Astrocyte (in vitro differentiated cells and primary cell): ENCODE data around the gene ATP1A1.

ENCODE experiments used
- EZH2 ChIP-seq: IDR thresholded peaks from 2 replicates; pipeline ENCODE4 v1.6.1; 2012; ENCODE audit warnings: mild to moderate bottlenecking, low read length, inconsistent platforms; ENCODE audit not compliant: insufficient read depth
- TF ChIP-seq, protein P1 (sequence below): IDR thresholded peaks from 2 replicates; pipeline ENCODE4 v1.5.1; 2011; ENCODE audit warnings: low read depth, mild to moderate bottlenecking, inconsistent platforms, low read length, moderate library complexity; ENCODE audit not compliant: insufficient read depth

DNA sequence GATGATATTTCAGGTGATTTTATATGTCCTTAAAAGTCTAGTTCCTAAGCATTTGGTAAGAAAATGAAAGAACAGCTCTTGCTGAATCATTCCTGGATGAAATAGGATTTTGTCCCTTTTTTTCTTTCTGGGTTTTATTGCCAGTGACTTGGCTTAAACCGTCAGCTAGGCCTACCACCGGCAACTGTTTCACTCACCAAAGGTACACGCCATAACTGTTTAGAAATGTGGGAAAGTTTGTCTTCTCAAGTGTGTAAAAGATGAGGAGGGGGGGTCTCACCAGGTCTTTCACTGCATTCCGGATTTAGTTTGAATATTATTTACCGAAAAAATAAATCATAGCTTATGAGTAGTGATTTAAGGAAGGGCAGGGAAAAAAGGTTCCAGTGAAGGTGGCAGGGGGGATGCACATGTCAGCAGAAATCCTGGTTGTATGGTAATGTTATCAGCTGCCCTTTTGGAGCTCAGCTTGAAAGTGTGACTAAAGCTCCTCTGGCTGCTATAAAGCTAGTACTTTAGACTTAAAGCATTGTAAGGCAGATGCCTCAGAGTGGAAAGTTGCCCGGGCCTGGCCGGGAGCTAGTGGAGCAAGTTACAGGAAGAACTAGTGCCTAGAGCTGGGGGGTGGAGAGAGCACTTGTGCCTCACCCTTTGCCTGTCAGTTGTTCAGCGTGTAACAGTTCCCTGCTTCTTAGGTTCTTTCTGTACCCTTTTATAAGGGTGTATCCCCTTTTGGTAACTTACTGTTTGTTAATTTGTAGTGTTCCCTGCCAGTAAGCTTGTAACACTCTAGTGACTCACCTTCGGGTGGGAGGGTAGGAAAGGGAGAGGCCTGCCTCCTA lies 3.1 kb downstream of the ATP1A1 start:
- TF ChIP-seq, protein P1, sequence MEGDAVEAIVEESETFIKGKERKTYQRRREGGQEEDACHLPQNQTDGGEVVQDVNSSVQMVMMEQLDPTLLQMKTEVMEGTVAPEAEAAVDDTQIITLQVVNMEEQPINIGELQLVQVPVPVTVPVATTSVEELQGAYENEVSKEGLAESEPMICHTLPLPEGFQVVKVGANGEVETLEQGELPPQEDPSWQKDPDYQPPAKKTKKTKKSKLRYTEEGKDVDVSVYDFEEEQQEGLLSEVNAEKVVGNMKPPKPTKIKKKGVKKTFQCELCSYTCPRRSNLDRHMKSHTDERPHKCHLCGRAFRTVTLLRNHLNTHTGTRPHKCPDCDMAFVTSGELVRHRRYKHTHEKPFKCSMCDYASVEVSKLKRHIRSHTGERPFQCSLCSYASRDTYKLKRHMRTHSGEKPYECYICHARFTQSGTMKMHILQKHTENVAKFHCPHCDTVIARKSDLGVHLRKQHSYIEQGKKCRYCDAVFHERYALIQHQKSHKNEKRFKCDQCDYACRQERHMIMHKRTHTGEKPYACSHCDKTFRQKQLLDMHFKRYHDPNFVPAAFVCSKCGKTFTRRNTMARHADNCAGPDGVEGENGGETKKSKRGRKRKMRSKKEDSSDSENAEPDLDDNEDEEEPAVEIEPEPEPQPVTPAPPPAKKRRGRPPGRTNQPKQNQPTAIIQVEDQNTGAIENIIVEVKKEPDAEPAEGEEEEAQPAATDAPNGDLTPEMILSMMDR: no peak
- no peak for TF ChIP-seq EZH2
